ENCODE results near the gene ZNF337. TPM values are rescaled to one million over a fixed set of nuclear protein-coding genes. Genes with fewer than 3 reads are reported as not detected.
"Not testable (repeated sequence)": the region's sequence is repeated elsewhere in the genome, so short reads cannot be mapped to it uniquely, and the experiment has no call there.

The ZNF337 gene
- total and polyA plus RNA-seq, 2 donors (not counting 1 experiment from before 2014, with no cell fraction given), result 7.1 to 24.9 TPM

DNA sequence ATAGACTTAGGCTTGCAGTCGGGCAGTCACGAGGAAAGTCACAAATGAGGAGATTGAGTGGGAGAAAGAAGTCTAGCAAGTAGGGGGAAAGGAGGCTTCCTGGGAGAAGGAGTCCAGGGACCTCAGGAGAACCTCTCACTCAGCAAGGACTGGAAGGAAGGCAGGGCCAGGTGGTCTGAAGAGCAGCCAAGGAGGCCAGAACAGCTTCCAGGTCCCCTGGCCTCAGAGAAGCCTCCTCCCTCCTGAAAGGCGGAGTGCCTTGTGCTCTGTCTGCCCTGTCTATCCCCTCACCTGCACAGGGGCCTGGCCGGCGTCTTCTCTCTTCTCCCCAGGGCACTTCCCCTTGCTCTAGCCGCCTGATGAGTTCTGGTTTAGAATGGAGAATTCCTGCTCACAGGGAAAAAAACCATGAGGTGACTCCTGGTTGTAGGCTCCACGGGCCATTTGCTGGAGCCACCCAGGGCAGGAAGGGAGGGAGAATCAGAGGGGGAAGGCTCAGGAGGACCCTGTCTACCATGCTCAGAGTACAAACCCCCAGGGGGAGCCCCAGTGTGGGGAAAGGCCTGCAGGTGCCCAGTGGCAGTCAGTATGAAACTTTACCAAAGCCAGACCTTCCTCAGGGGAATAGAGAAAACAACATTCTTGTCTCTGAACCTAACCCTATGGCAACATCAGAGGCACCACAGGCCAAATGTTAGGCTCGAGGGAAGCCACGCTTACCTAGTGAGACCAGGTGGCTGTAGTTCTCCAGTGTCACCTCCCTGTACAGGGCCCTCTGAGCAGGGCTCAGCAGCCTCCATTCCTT is 11.2 kb downstream of the ZNF337 start:
- DNase-seq (ENCODE audit: low read depth in 2 of 2), result no peak
- Histone ChIP-seq H3K4me2 (ENCODE audit: extremely low read depth, insufficient read depth, low read length) (no peak overlapping the region), H3K4me3 (replicated peaks in 1 of 4; ENCODE audit: control extremely low read depth in 1 of 4, insufficient read depth in 1 of 4, low read depth in 3 of 4, low read length in 4 of 4) (no peak overlapping the region), H3K36me3 (ENCODE audit: control insufficient read depth, insufficient read depth, low read length) (peaks cover 5% of the 10 kb centered on the region), H3K9me3 (ENCODE audit: control insufficient read depth, insufficient read depth, low read depth, low read length) (no peaks in the 10 kb centered on the region), H3K79me2 (ENCODE audit: control insufficient read depth, insufficient read depth, low read length) (no peaks in the 10 kb centered on the region), H3K27ac (ENCODE audit: insufficient read depth, low read length) (no peak overlapping the region), H2AFZ (ENCODE audit: low read length) (no peak overlapping the region), H3K4me1 (ENCODE audit: control insufficient read depth, extremely low read depth, insufficient read depth, low read length) (no peaks in the 10 kb centered on the region), H3K9ac (ENCODE audit: insufficient read depth, low read length) (no peak overlapping the region), H3K27me3 (ENCODE audit: control insufficient read depth, insufficient read depth, low read length) (no peaks in the 10 kb centered on the region), H4K20me1 (ENCODE audit: control insufficient read depth, extremely low read depth, insufficient read depth, low read length) (no peaks in the 10 kb centered on the region)
- TF ChIP-seq CTCF (conservative IDR thresholded peaks at IDR 0.05 in 1 of 2, IDR thresholded peaks at IDR 0.05 in 1 of 2; ENCODE audit: low read depth in 1 of 2, low read length in 2 of 2) (no peak), EZH2 (IDR thresholded peaks at IDR 0.05; ENCODE audit: low read length, missing control alignments) (no peak)

GRCh38 chr20:25683826-25684225 is 12.8 kb downstream of the ZNF337 start:
- not testable (repeated sequence) for H3K9me3 ChIP-seq (ENCODE audit: control insufficient read depth, insufficient read depth, low read depth, low read length); H3K27me3 ChIP-seq (ENCODE audit: control insufficient read depth, insufficient read depth, low read length); H4K20me1 ChIP-seq (ENCODE audit: control insufficient read depth, extremely low read depth, insufficient read depth, low read length); H3K9ac ChIP-seq (ENCODE audit: insufficient read depth, low read length); H2AFZ ChIP-seq (ENCODE audit: low read length); DNase-seq (ENCODE audit: low read depth in 2 of 2); H3K36me3 ChIP-seq (ENCODE audit: control insufficient read depth, insufficient read depth, low read length); H3K27ac ChIP-seq (ENCODE audit: insufficient read depth, low read length); H3K4me2 ChIP-seq (ENCODE audit: extremely low read depth, insufficient read depth, low read length); H3K4me1 ChIP-seq (ENCODE audit: control insufficient read depth, extremely low read depth, insufficient read depth, low read length); H3K79me2 ChIP-seq (ENCODE audit: control insufficient read depth, insufficient read depth, low read length); H3K4me3 ChIP-seq (replicated peaks in 1 of 4; ENCODE audit: control extremely low read depth in 1 of 4, insufficient read depth in 1 of 4, low read depth in 3 of 4, low read length in 4 of 4)

DNA sequence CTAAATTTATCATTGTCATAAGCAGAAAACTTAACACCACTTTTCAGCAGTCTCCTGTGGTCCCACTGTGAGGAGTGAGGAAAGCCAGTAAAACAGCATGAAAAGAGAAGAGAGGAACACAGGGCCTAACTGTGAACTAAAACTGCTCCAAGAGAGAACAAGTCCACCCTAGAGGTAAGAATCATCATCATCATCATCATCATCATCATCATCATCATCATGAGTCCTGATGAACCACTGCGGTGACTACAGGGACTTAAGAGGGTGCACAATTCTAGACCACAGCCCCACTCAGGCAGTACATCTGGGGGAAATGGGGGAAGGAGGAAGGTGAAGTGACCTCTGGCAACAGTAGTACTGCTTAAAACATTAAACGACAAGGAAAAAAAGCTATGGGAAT is 13.6 kb downstream of the ZNF337 start:
- Histone ChIP-seq H3K9me3 (ENCODE audit: control insufficient read depth, insufficient read depth, low read depth, low read length) (no peaks in the 10 kb centered on the region), H3K4me1 (ENCODE audit: control insufficient read depth, extremely low read depth, insufficient read depth, low read length) (no peaks in the 10 kb centered on the region), H3K9ac (ENCODE audit: insufficient read depth, low read length) (no peak overlapping the region), H3K4me2 (ENCODE audit: extremely low read depth, insufficient read depth, low read length) (no peak overlapping the region), H3K27me3 (ENCODE audit: control insufficient read depth, insufficient read depth, low read length) (no peaks in the 10 kb centered on the region), H3K4me3 (replicated peaks in 1 of 4; ENCODE audit: control extremely low read depth in 1 of 4, insufficient read depth in 1 of 4, low read depth in 3 of 4, low read length in 4 of 4) (no peak overlapping the region), H4K20me1 (ENCODE audit: control insufficient read depth, extremely low read depth, insufficient read depth, low read length) (no peaks in the 10 kb centered on the region), H2AFZ (ENCODE audit: low read length) (no peak overlapping the region), H3K27ac (ENCODE audit: insufficient read depth, low read length) (no peak overlapping the region), H3K36me3 (ENCODE audit: control insufficient read depth, insufficient read depth, low read length) (peaks cover 5% of the 10 kb centered on the region), H3K79me2 (ENCODE audit: control insufficient read depth, insufficient read depth, low read length) (no peaks in the 10 kb centered on the region)
- DNase-seq (ENCODE audit: low read depth in 2 of 2), result no peak
- TF ChIP-seq CTCF (conservative IDR thresholded peaks at IDR 0.05 in 1 of 2, IDR thresholded peaks at IDR 0.05 in 1 of 2; ENCODE audit: low read depth in 1 of 2, low read length in 2 of 2) (no peak), EZH2 (IDR thresholded peaks at IDR 0.05; ENCODE audit: low read length, missing control alignments) (no peak)
